GM19463 (cell line): ENCODE measurements around the gene AXL.
"Not testable (repeated sequence)": the region's sequence is repeated elsewhere in the genome, so short reads cannot be mapped to it uniquely, and the experiment has no call there.

Experiments used
- ATAC-seq: cut with Tn5 transposase; IDR thresholded peaks from one replicate; pipeline ENCODE4 v1.9.1; 2021; ENCODE audit warnings: mild to moderate bottlenecking, moderate library complexity; ENCODE audit not compliant: unreplicated experiment

AXL gene

DNA sequence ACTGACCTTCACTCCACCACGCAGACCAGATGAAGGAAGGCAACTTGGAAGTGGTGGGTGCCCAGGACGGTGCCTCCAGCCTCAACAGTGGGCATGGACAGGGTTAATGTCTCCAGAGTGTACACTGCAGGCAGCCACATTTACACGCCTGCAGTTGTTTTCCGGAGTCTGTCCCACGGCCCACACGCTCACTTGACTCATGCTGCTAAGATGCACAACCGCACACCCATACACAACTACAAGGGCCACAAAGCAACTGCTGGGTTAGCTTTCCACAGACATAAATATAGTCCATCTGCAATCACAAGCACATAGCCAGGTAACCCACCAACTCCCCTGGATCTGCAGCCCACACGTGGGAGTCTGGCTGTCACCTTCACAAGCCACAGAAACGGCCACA, 12.6 kb upstream of the AXL start:
- ATAC-seq: no peak

- no peak for ATAC-seq
These were observed 11.9 kb upstream of the AXL start for GRCh38 chr19:41206926-41207750.

DNA sequence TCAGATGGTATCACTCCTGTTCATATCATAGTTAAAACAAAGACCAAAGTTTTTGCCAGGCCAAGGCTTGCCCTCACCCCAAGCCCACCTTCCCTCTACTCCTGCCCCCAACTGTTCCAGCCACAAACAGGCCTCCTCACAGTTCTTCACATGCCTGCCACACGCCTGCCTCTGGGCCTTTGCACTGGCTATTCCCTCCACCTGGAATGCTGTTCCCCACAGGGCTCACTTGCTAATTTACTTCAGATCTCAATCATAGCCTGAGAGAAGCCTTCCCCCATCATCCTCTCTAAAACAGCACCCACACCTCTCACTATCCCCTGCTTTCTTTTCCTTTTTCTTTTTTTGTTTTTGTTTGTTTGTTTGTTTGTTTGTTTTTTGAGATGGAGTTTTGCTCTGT, 4.9 kb upstream of the AXL start:
- no peak for ATAC-seq

DNA sequence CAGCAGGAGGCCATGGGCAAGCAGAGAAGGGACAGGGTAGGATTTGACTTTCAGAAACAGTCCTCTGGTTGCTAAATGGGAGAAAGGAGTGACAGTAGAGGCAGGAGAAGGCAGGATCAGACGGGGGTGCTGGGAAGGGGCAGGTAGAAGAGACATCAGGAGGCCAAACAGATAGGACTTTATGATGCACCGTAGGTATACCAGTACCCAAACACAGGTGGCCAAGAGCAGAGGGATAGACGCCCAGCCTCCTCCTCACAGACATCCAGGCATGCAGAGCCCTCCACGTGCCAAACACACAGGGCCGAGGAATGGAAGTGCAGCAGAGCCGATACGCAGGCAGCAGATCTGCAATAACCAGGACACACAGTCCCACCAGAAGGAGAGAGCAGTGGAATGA, 1.3 kb upstream of the AXL start:
- ATAC-seq: no peak

DNA sequence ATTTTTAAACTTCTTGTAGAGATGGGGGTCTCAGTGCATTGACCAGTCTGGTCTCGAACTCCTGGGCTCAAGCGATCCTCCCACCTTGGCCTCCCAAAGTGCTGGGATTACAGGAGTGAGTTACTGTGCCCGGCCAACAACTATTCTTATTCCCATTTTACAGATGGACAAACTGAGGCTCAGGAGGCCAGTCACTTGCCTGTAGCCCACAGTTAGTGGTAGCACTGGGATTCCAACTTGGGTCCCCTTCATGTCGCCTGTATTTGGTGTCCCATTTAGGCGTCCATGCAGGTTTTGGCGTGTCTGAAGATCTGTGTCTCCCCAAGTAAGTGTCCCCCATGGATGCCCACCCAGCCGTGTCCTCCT, 791 bp upstream of the AXL start:
- ATAC-seq: no peak

GRCh38 chr19:41219924-41220567, 1.0 kb downstream of the AXL start:
- no peak for ATAC-seq

- ATAC-seq: no peak
These were observed 1.8 kb downstream of the AXL start for GRCh38 chr19:41220811-41221210.

- no peak for ATAC-seq
These were observed 2.6 kb downstream of the AXL start for GRCh38 chr19:41221514-41222205.

DNA sequence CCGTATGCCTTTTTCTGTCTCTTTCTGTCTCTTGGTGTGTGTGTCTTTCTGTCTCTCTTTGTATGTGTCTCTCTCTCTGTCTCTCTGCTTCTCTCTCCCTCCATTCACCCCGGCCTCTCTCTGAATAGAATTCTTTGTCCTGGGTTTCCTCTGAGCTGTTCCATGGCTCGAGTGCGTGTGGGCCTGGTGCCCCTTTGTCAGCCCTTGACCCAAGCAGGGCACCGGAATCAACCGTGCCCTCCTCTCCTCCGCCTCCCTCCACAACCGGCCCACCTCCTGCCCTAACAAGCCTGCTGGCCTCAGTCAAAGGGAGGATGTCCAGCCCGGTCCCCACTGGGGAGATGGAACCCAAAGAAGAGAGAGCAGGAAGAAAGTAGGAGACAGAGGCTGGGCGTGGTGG, 3.2 kb downstream of the AXL start:
- ATAC-seq: no peak

DNA sequence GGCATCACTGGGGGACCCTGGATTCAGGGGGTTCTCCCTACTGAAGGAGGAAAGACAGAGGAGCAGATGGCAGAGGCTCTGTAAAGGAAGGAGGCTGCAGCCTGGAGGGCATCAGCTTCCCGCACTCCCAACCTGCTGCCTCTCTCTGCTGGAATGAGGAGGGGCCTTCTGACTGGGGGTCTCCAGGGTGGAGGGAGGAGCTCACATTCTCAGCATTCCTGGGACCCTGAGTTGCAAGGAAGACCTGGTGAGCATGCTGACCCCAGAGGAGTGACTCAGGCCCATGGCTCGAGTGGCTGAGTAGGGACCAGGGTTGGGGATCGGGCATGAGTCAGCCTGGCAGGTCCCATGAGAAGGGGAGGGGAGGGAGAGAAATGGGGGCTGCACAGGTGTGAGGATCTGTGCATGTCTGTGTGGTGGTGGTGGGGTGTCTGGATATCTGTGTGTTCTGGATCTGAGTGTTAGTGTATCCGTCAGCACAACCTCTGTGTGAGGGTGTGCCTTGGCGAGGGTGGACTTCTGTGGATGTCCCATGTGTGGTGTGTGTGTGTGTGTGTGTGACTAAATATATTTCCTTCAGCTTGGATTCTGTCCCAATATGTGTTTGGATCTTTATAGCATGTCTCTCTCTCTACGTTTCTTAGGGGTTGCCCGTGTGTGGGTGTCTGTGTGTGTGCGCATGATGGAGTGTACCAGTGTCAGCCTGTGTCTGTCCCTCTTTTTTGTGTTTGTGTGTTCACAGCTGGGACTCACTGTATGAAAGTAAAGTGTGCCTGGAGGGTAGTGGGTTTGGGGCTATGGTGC, 4.6 kb downstream of the AXL start:
- no peak for ATAC-seq

DNA sequence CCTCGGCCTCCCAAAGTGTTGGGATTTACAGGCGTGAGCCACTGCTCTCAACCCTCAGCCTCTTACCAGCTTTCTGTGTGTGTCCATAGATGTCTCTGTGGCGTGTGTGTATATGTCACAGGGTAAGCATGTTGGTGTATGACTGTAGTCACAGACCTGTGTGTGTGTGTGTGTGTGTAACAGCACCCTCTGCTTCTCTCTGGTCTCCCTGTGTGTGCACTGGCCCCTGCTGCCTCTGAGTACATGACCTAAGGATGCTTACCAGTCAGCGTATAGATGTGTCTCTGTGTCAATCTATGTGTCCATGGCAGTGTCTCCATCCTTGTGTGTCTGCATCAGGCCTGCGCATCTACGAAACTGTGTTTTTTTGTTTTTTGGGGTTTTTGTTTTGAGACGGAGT, 5.6 kb downstream of the AXL start:
- no peak for ATAC-seq

DNA sequence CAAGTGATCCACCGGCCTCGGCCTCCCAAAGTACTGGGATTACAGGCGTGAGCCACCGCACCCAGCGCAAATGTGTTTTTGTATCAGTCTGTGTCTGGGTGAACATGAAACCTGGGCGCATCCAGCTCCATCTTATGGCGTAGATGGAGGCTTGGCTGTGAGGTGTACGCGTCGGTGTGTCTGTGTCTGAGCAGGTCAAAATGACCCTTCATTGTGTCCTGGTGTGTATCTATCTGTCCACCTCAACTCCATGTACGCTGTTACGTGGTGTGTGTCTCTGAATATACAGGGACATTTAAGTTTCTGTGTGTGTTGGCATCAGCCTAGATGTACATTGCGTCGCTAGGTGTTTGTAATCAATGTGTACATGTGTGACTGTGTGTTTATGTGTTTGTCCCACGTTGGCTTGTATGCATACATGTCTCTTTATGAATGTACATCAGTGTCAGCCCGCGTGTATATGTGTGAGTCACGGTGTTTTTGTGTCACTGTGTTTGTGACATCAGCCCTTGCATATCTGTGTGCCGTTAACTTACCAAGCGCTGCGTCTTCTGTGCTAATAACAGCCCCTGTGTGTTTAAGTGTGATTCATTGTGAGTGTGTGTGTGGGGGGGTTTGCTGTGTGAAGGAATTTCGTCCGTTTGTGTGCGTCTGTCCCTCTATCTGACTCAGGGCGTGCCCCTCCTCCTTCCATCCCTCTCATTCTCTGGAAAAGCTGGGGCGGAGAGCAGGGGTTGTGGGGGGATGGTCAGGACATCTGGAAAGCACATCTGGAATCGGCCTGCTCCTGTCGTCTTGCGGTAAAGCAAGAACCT, 6.4 kb downstream of the AXL start:
- ATAC-seq: no peak

- ATAC-seq: no peak
These were observed 7.2 kb downstream of the AXL start for GRCh38 chr19:41226053-41226873.

GRCh38 chr19:41226874-41227390, 7.9 kb downstream of the AXL start:
- no peak for ATAC-seq

DNA sequence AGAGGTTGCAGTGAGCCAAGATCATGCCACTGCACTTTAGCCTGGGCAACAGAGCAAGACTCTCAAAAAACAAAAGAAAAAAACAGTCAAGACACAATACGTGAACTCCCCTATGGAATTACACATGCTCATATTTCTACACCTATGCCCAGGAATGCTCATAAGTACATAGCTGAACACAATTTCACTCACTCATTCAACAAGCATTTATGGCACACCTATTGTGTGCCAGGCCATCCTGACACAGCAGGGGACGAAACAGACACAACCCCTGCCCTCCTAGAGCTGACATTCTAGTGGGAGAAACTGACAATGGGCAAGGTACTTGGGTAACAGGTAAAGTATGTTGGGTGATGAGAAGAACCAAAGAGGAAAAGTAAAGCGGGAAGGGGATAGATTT, 9.5 kb downstream of the AXL start:
- no peak for ATAC-seq

DNA sequence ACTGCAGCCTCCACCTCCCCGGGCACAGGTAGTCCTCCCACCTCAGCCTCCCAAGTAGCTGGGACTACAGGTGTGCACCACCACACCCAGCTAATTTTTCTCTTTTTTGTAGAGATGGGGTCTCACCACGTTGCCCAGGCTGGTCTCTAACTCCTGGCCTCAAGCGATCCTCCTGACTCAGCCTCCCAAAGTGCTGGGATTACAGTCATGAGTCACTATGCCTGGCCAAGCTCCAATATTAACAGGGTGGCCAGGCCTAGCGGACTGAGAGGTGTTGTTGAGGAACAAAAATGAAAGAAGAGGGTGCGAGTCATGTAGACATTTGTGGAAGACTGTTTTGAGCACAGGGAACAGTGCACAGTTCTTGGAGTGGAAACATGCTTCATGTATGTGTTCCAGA, 10.3 kb downstream of the AXL start:
- ATAC-seq: not testable (repeated sequence)

- ATAC-seq: no peak
These were observed 11.2 kb downstream of the AXL start for GRCh38 chr19:41230067-41230857.

GRCh38 chr19:41232686-41233085, 13.7 kb downstream of the AXL start:
- ATAC-seq: no peak
